LoVo (cell line): Measurements from ENCODE around the gene CPNE2.

Experiments
- DNase-seq: peaks from one replicate; pipeline ENCODE4 v3.0.0-alpha.2; 2016; ENCODE audit warnings: low spot score

CPNE2 gene

DNA sequence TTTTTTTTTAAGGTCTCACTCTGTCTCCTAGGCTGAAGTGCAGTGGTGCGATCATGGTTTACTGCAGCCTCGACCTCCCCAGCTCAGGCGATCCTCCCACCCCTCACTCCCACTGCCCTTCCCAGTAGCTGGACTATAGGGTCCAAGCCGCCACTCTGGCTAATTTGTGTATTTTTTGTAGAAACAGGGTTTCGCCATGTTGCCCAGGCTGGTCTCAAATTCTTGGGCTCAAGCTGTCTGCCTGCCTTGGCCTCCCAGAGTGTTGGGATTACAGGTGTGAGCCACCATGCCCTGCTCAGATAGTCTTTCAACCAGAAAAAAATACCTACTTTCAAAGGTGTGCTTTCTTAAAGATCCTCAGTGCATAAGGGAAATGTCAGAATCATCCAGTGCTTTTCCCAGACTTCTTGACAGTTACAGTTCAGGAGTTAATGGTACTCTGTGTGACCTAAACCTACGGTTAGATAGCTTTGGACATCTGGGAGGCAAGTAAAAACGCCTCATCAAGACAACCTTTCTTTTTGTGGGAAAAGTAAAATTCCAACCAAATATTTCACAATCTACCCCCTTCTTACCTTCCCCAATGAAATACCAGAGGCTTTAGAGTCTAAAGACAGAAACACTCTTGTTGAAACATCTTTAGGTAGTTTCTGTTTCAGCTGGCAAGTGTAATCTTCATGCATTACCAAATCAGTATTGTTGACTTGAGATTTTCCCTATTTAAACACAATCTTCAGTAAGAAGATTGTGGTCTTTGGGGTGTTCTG, 100.5 kb downstream of the CPNE2 start:
- DNase-seq, result no peak

DNA sequence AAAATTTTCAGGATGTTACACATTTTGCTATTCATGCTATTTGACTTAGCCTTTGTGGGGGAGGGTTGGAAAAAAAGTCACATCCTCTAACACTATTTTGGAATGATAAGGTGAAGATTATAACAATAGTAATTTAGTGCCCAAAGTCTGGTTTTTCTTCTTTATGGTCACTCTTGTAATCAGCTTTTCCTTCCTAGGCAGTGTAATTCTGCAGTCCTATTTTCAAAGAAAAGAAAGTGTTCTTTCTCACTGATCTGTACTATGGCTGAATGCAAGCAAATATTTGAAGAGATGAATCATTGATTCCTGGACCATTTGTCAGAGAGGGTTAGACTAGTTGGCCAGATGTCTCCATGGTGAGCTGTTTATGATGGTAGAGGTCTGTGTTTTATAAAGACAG, 102.1 kb downstream of the CPNE2 start:
- peak; percentile 72 for DNase-seq

DNA sequence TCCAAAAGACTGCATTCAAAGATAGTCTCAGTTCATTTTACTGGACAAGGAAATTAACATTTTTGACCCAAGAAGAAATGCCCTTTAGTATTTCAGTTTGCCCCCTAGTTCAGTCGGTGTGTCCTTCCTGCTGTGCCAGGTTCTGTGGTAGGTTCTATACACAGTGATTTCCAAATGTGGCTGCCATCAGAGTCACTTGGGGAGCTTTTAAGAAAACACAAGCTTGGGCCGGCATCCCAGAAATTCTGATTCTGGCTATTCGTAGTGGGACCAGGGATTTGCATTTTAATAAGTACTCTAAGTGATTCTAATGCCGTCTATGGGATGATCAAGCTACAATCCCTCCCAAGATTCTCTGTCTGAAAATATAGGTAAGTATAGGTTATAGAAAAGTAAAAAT, 103.9 kb downstream of the CPNE2 start:
- no peak for DNase-seq

DNA sequence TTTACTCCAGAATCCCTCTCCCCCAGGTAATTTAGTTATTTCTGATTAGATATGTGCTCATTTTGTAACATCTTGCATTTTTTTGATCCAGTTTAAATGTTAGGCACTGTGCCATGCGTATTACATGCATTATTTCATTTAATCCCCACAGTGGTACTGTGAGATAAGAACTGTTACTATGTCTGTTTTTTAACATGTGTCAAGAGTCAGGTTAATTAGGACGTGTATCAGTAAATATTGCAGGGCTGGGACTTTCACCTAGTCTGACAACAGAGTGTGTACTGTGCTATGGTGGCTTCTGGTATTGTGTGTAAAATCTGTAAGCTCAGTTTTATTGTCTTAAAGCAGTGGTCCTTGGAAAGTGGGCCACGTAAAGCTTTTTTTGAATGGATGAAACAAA, 104.4 kb downstream of the CPNE2 start:
- no peak for DNase-seq
